DMS79 (cell line): ENCODE data around the gene KLF5.

Source experiments
- DNase-seq: peaks from one replicate; lab custom pipeline; 2025; lab: John Stamatoyannopoulos, UW

Gene KLF5

GRCh38 chr13:73059460-73060250 is 850 bp downstream of the KLF5 start:
- no peak for DNase-seq

- DNase-seq = no peak
Observed at GRCh38 chr13:73060251-73061160, 1.7 kb downstream of the KLF5 start.

GRCh38 chr13:73061473-73061872 is 2.7 kb downstream of the KLF5 start:
- DNase-seq = peak; percentile 34

- no peak for DNase-seq
Observed at GRCh38 chr13:73061876-73062275, 3.1 kb downstream of the KLF5 start.

GRCh38 chr13:73062468-73062867 is 3.7 kb downstream of the KLF5 start:
- no peak for DNase-seq

GRCh38 chr13:73063166-73063565 is 4.4 kb downstream of the KLF5 start:
- DNase-seq = no peak

- DNase-seq = no peak
Observed at GRCh38 chr13:73065036-73065435, 6.2 kb downstream of the KLF5 start.

- peak; percentile 27 for DNase-seq
Observed at GRCh38 chr13:73065665-73066340, 7.0 kb downstream of the KLF5 start.

GRCh38 chr13:73069206-73069805 is 10.5 kb downstream of the KLF5 start:
- no peak for DNase-seq

GRCh38 chr13:73070451-73071098 is 11.8 kb downstream of the KLF5 start:
- DNase-seq = no peak

GRCh38 chr13:73072239-73072900 is 13.6 kb downstream of the KLF5 start:
- DNase-seq = no peak

- no peak for DNase-seq
Observed at GRCh38 chr13:73073050-73073449, 14.2 kb downstream of the KLF5 start.

- DNase-seq = no peak
Observed at GRCh38 chr13:73074014-73074413, 15.2 kb downstream of the KLF5 start.

- no peak for DNase-seq
Observed at GRCh38 chr13:73074926-73075325, 16.1 kb downstream of the KLF5 start.

GRCh38 chr13:73075546-73075945 is 16.7 kb downstream of the KLF5 start:
- no peak for DNase-seq

- DNase-seq = no peak
Observed at GRCh38 chr13:73075954-73076353, 17.1 kb downstream of the KLF5 start.

- no peak for DNase-seq
Observed at GRCh38 chr13:73077865-73078264, 19.1 kb downstream of the KLF5 start.

GRCh38 chr13:73079359-73079758 is 20.6 kb downstream of the KLF5 start:
- no peak for DNase-seq

- DNase-seq = no peak
Observed at GRCh38 chr13:73081256-73081915, 22.6 kb downstream of the KLF5 start.

- DNase-seq = no peak
Observed at GRCh38 chr13:73082471-73082870, 23.7 kb downstream of the KLF5 start.
